NCI-H128 (cell line): ENCODE results near the gene PSMB3.
"Not testable (repeated sequence)": the region's sequence is repeated elsewhere in the genome, so short reads cannot be mapped to it uniquely, and the experiment has no call there.

Source experiments
- DNase-seq: peaks from one replicate; lab custom pipeline; 2025; ENCODE audit not compliant: unreplicated experiment; lab: John Stamatoyannopoulos, UW

PSMB3 gene

DNA sequence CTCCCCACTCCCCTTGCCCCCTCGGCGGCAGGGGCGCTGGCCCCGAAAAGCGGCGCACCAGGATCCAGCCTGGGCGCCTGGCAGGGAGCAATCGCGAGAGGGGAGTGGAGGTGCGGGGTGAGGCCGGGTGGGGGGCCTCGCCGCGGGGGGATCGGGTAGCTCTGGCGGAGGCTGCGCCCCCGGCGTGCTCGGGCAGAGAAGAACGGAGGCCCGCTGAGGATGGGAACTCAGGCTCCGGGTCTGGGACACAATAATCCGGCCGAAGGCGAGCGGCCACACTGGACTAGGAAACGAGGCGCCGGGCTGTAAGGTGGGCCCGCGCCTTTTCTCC, 3.7 kb upstream of the PSMB3 start:
- no peak for DNase-seq

DNA sequence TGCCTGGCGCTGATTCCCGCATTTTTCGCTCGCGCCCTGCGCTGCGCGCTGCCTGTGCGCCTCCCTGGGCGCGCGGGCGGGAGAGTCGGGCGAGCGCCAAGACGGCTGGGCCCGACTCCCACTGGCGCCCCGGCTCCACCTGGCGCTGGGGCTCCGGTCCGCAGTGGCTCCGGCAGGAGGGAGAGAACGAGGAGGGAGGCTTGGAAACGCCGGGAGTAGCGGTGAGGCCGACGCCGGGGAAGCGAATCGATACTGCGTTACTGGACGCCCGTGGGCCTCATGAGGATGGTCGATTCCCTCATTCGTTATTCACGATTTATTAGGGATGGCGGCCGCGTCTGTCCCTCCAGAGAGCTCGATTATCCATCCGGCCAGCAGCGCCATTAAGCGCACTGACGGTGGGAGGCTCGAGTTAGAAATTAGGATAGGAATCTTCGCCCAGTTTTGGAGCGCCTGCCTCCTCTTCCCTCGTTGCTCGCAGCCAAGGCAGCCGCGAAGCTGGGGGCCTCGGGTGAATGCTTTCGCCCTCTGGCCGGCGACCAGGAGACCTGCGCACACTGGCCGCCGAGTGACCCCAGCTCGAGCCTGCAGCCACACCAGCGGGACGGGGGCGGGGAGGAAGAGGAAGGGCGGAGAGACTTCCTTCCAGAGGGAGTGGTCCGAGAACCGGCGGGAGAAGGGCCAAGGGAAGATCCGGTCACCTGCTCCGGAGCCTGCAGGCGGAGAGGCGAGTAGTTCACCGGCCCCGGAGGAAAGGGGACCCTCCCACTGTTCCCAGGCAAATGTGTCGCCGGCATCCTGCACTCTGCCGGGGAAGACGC, 3.1 kb upstream of the PSMB3 start:
- no peak for DNase-seq

DNA sequence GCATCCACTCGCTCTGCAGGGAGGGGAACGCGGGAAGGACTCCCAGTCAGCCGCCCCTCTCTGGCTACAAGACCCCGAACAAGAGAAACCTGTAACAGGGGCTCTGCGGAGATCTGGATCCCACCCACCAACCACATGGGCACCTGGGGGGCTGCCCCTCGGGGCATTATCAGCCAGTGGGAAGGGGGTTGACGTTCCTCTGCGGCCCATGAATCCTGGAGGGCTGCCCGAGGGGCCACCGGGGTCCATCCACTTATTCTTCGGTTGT, 2.6 kb upstream of the PSMB3 start:
- DNase-seq: no peak

DNA sequence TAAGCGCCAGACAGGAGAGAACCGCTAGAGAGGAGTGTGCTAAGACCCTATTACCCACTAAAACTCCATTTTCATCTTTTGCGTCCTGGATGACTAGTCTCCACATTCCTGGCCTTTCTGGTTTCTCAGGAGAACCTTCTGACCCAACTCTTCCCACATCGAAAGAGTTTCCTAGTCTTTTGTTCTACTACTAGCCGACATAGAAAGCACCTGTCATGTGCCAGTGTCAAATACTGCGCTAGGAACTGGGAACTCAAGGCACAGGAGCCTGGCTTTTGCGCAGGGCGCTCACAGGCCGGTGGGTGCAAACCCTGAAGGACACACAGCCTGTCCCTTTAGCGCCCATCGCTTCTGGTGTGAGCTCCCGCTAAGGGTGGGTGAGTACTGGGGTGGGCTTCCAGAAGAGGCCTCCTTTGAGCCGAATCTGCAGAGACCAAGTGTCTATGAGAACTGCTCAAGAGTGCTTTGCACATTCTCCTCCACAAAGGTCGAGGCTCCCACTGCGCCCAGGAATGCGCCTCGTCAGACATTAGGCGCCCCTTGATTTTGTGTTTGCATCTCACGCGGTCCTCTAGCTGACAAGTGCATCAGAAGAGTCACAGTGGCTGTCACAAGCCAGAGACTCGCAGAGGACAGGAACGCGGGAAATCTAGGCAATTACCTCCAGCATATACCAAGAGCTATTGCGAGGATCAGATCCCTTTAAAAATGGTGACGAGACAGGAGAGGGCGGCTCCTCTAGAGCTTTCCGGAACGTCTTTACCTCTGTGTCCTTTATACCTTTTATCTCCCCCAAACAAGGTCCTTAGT, 2.0 kb upstream of the PSMB3 start:
- no peak for DNase-seq

DNA sequence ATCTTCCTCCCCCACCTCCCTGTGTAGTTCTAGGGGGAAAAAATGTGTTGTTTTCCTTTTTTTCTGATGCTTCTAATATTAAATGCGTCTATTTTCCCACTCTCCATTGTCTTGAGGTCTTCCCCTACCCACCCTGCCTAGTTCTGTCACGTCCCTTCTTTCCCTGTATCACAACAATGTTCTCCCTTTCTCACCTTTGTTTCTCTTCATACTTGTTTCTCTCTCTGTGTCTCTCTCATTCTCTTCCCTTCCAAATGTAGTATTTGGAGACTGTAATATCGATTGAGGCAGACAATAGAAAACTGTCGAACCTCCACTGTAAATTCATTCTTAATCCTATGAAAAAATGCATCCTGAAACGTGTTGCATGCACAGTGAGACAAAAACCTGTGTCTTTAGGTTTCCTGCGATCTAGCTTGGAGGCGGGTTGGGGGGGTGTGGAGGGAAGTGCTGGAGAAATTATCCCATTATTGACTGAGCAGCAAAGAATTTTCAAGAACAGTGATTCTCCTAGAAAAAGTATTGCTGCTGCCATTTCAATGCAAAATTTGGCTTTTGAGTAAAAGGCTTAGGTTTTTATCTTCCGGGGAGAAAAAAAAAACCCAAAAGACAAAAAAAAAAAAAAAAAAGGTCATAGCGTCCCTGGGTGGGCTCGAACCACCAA, 1.3 kb upstream of the PSMB3 start:
- no peak for DNase-seq

DNA sequence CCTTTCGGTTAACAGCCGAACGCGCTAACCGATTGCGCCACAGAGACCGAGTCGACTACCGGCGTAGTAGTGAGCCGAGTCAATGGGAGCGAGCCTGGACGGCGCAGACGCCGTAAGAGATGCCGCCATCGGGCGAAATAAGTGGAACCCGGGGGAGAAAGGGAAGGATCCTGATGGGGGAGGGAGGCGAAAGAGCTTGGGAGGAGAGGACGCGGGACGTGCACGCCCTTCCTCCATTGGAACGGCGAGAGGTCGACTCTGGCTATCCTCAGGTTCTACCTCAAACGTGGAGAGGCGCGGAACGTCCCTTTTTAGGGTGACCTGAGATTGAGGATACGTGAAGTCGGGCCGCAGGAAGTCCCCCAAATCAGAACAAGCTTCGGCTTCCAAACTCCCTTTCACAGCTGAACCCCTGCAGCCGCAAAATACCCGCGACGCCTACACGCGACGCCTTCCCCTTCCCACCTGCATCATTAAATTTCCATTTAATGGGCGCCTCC, 683 bp upstream of the PSMB3 start:
- peak; percentile 53 for DNase-seq

DNA sequence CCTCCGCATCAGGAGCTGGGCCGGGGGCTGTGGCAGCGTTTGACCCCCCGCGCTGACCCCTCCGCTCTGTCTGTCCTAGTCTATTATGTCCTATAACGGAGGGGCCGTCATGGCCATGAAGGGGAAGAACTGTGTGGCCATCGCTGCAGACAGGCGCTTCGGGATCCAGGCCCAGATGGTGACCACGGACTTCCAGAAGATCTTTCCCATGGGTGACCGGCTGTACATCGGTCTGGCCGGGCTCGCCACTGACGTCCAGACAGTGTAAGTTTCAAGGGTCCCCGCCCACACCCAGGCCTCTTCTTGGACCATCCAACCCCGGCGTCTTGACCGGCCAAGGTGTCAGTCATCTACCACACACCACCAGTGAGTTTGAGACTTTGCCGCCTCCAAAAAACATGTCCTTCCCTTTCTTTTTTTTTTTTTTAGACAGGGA, 548 bp downstream of the PSMB3 start:
- DNase-seq: no peak

DNA sequence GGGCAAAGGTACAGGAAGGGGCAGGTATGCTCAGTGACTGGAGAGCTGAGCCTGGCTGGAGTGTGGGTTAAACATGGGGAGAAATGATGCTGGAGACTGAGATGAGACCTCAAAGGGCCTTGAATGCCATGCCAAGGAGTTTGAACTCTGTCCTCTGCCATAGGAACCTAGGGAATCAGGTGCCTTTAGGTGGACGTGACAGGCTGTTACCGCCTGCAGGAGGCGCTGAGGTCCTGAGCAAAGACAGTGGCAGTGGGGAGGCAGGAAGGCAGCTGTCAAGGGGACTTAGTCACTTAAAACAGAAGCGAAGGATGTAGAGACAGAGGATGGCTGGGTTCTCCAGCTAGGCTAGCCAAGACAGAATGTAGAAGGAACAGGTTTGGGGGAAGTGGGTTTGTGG, 9.1 kb downstream of the PSMB3 start:
- DNase-seq: no peak

DNA sequence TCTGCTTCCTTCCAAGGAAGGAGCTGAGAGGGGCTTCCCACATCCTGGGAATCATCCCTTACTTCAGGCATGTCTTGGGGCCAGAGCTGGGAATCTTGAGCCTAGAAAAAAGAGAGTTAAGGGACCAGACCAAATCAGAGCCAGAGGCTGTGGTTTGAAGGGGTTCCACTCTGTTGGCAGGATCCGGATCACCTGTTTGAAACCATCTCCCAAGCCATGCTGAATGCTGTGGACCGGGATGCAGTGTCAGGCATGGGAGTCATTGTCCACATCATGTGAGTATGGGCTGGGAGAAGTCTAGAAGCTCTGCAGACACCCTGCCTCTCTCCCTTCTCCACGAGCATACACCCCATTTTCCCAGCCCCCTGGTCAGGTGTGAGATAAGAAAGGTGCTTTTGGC, 9.7 kb downstream of the PSMB3 start:
- DNase-seq: no peak

DNA sequence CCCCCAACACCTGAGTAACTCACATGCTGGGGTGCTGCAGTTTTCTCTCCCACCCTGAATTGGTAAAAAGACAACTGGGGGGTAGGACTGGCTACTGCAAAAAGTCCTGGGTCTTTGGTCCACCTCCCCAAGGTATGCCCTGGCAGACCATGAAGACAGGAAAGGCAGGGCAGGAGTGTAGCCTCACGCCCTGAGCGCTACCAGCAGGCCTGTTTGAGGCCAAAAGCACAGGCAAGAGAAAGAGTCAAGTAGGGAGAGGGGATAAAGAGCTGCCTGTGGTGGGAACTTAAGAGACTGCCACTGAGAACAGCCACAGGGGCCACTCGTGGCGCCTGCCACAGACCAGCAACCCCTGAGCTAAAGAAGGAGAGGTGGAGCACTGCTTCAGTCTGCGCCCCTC, 13.8 kb downstream of the PSMB3 start:
- DNase-seq: no peak

DNA sequence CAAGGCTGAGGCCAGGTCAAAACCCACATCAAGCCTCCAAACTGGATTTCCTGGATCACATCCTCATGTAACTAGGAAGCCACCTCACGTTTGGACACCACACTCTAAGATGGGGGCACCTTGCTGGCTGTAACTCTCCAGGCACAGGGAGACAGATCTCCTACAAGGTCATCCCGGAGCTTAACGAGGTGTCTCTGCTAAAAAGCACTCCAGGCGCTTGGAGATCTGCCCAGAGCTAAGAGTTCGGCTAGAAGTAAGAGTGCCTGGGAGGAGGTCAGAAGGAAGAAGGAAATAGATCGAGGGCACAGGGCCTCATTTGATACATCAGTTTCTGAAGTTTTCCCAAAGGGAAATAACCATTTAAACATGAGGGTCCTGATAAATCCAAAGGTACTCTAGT, 15.9 kb downstream of the PSMB3 start:
- DNase-seq: no peak

DNA sequence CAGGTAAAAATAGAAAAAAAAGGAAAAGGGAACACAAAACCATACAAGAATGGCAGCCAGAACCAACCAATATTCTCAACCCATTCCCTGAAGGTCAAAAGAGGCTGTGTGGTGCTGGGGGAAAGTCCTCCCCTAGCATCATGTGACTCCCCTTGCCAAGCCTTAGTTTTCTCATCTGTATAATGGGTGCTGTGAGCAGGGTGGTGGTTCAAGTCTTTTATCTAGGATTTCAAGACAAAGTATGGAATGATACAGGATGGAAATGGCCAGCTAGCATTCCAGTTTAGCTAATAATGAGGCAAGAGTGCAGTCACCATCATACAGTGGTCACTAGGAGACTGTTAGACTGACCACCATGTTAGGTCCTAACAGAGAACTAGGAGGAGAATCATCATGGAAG, 20.7 kb downstream of the PSMB3 start:
- DNase-seq: no peak

DNA sequence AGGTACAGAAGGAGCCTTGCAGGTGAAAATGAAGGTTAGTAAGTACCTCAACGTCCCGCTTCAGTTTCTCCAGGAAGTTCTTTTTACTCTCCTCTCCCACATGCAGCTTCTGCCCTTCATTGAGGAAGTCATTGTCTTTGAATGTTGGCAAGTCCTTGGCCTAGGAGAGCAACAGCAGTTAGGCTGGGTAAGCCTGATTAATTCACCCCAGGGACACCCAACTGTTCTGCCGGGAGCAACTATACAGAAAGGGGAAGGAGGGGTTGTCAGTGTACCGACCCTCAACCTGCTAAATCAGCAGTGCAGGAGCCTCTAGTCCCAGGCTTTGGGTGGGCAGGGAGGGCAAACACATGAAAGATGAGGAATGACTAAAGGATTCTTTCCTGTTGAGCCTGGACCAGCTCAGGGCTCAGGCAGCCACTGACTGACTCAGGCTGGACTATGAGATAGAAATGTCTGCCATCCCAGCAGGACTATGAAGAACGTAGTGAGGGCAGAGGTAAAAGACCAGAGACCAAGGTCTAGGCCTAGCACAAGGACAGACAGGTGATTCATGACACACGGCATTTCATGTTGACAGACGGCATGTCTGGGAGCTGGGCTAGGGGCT, 25.2 kb downstream of the PSMB3 start:
- DNase-seq: no peak

DNA sequence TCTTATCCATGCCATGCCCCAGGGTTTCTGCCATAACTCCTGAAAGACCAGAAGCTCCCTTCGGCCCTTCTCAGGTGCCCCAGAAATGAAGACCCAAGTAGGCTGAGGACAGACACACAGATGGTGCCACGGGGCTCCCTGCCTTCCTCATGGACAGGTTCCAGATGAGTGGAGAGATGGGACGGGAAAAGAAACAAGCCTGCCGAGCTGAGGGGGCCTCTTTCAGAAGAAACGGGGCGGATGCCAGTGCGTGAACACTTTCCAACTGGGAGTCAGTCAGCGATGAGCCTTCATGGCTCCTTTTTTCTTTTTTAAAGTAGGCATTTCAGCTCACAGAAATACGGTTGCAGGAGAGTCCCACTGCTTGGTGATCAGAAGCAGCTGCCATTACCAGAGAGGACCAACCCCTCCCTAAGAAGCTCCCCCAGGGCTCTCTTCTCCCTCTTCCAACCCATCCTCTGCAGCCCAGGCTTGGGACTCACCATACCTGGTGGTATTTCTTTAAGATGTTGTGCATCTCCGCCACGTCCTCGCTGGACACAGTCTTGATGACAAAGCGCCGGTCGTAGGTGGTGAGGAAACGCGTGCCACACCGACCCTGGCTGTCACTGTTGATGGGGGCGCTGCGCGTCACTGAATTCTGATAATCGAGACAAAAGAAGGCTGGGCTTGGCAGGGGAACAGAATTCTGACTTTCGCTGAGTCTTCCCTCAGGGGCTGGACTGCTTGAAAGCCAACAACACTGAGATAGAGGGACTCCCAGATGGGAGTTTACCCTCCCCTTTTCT, 27.6 kb downstream of the PSMB3 start:
- DNase-seq: no peak

DNA sequence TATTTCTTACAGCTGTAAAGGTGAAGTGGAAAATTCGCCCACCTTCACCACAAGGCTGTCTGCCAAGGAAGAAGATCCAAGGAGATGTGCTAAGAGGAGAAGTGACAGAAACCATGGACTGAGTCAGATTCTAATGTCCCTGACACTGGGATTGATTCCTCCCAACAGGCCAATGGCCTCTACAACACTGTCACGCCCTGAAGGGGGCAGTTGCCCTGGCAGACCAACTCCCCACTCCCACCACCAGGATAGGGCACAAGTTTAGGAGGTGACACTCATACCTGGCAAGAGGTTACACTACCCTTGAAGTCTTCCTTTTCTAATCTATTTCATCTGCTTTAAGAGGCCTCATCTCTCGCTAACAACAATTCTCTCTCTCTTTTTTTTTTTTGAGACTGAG, 30.7 kb downstream of the PSMB3 start:
- DNase-seq: no peak

DNA sequence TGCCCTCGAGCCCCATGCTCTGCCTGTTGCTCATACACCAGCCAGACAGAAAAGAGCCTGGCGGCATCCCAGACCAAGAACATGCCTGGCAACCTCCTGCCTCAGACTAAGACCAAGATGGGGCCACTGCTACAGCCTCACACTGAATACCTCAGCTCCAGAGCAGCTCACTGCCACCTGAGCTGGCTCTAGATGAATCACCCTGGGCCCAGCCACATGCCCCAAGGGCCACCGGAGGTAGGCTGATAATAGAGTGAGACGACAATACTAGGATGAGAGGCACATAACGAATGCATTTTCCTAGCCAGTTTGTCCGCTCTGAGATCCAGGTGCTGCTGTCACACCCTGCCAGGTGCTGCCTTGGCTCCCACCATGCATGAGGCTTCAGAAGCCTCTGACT, 33.8 kb downstream of the PSMB3 start:
- no peak for DNase-seq

DNA sequence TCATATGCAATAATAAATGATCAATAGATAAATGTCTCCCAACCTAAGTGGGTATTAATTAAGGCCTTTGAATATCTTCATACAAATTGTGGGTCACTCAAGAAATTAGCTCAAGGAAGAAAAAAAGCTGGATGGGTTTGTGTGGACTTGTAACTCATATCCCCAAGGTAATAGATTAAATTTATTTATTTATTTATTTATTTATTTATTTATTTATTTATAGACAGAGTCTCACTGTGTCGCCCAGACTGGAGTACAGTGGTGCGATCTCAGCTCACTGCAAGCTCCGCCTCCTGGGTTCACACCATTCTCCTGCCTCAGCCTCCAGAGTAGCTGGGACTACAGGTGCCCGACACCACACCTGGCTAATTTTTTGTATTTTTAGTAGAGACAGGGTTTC, 35.5 kb downstream of the PSMB3 start:
- not testable (repeated sequence) for DNase-seq

DNA sequence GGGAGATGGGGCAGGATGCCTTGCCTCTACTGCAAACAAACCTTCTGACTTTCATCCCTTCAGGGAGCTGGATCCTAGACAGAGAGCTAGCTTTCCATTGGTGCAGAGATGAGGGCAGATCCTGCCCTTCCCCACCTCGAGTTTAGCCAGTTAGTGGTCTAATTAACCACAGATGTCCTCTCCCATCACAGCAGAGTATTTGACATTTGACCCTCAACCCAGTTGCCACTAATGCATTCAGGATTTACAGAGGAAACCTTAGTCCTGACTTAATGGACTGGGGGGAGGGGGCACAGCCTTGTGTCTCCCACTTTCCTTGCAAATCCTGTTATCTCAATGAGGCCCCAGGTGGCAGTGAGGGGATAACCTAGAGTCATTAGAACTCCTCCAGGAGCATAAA, 36.6 kb downstream of the PSMB3 start:
- no peak for DNase-seq

DNA sequence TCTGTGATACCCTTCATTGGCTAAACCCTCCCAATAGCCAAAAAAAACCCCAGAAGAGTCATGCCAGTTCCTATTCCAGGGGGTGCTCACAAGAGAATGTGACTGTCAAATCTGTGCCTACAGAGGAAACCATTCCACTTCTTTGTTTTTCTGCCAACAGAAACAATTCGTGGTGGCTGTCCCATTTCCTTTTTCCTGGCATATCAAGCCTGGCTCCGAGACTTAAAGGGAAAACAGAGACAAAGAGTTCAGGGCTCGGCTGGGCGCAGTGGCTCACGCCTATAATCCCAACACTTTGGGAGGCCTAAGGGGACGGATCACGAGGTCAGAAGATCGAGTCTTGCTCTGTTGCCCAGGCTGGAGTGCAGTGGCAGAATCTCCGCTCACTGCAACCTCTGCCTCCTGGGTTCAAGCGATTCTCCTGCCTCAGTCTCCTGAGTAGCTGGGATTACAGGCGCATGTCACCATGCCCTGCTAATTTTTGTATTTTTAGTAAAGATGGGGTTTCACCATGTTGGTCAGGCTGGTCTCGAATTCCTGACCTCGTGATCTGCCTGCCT, 37.7 kb downstream of the PSMB3 start:
- not testable (repeated sequence) for DNase-seq

DNA sequence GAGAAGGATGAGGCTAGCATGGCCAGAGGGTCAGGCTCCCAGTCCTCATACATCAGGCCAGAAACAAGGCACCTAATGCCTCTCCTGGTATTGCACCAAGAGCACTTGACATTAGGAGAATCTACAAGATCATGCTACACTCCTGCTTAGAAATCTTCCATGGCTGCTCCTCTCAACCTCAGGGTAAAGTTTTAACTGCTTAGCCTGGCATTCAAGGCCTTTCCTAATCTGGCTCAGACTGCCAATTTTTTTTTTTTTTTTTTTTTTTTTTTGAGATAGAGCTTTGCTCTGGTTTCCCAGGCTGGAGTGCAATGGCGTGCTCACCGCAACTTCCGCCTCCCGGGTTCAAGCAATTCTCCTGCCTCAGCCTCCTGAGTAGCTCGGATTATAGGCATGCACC, 38.6 kb downstream of the PSMB3 start:
- DNase-seq: no peak

DNA sequence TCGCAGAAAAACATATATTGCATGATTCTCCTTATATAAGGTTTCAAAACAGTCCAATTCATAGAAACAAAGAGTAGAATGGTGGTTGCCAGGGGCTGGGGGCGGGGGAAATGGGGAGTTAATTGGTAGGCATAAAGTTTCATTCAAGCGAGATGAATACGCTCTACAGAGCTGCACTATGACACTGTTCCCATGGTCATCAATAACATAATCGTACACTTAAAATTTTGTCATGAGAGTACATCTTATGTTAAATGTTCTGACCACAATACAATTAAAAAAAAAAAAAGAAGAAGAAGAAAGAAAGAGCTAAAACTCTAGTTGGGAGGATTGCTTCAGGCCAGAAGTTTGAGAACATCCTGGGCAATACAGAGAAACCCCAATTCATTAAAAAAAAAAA, 41.7 kb downstream of the PSMB3 start:
- DNase-seq: no peak
